Body of pancreas (tissue), 4 donors: ENCODE results near the gene CD40LG. TPM values are rescaled to one million over a fixed set of nuclear protein-coding genes. Genes with fewer than 3 reads are reported as not detected.

Experiments
- ATAC-seq: fragments of 150-250 bp; one replicate; pipeline ENCODE4 v1.9.1; 2016
- DNase-seq, 4 donors: peaks; one replicate each; pipeline ENCODE4 v3.0.0-alpha.2; 2019
- H3K27ac ChIP-seq, 4 donors: fragments of 200-600 bp; sonication (generic); 1 replicate in 3 of 4; 2 replicates in 1 of 4; pipeline versions ENCODE4 v1.5.1 to v1.6.1; 2016 to 2019; ENCODE audit warnings: mild to moderate bottlenecking in 1 of 4, mixed read lengths in 1 of 4, moderate library complexity in 1 of 4
- H3K27me3 ChIP-seq, 2 donors: fragments of 200-600 bp; sonication (generic); one replicate each; pipeline ENCODE4 v1.6.0; 2016; ENCODE audit warnings: mild to moderate bottlenecking in 1 of 2
- H3K36me3 ChIP-seq, 2 donors: fragments of 200-600 bp; sonication (generic); replicated peaks in 1 of 2; 2 replicates each; pipeline ENCODE4 v1.5.1; 2016; ENCODE audit warnings: low read depth in 2 of 2; ENCODE audit not compliant: insufficient read depth in 1 of 2
- H3K4me1 ChIP-seq: fragments of 200-600 bp; sonication (generic); one replicate; pipeline ENCODE4 v1.6.0; 2016
- H3K4me3 ChIP-seq, 2 donors: fragments of 200-600 bp; sonication (generic); 1 replicate in 1 of 2; 2 replicates in 1 of 2; pipeline ENCODE4 v1.5.1; 2016 to 2019
- H3K9me3 ChIP-seq, 3 donors: fragments of 200-600 bp; sonication (generic); 1 replicate in 2 of 3; 2 replicates in 1 of 3; pipeline ENCODE4 v1.5.1; 2016
- POLR2A ChIP-seq, 3 donors: fragments of 450-650 bp; IDR thresholded peaks; one replicate each; pipeline ENCODE4 v1.6.1; 2016; ENCODE audit warnings: antibody characterized with exemption in 3 of 3, mild to moderate bottlenecking in 2 of 3
- WGBS, 2 donors: methylation state at CpG; one replicate each; pipeline ENCODE4 v1.1.5; 2017; 5-methylcytosine and 5-hydroxymethylcytosine counted together
- intact Hi-C: fragments of 100-400 bp; cut with DNase I; formaldehyde crosslinking; loops from one replicate; pipeline ENCODE4 v1.15.1; 2023
- total RNA-seq, 2 donors: library from RNA; depleted of rRNA; stranded (reverse); fragments of >200 nt; gene quantifications; one replicate each; pipeline ENCODE4 v1.1.0, GENCODE V29; 2016
- TF ChIP-seq, protein P1 (sequence below), 7 experiments: fragments of 450-650 bp in 4 of 7; fragments of 200-600 bp in 3 of 7; sonication (generic) in 3 of 7; IDR thresholded peaks; one replicate each; pipeline ENCODE4 v1.5.1; 2016 to 2019; ENCODE audit warnings: antibody characterized with exemption in 7 of 7

Gene CD40LG
- total RNA-seq, 2 donors from 2014 or later, result not detected

- ATAC-seq, result no peak
- intact Hi-C loops, result no loop called here
- no peak for TF ChIP-seq POLR2A (IDR thresholded peaks at IDR 0.05)
- TF ChIP-seq, protein P1, sequence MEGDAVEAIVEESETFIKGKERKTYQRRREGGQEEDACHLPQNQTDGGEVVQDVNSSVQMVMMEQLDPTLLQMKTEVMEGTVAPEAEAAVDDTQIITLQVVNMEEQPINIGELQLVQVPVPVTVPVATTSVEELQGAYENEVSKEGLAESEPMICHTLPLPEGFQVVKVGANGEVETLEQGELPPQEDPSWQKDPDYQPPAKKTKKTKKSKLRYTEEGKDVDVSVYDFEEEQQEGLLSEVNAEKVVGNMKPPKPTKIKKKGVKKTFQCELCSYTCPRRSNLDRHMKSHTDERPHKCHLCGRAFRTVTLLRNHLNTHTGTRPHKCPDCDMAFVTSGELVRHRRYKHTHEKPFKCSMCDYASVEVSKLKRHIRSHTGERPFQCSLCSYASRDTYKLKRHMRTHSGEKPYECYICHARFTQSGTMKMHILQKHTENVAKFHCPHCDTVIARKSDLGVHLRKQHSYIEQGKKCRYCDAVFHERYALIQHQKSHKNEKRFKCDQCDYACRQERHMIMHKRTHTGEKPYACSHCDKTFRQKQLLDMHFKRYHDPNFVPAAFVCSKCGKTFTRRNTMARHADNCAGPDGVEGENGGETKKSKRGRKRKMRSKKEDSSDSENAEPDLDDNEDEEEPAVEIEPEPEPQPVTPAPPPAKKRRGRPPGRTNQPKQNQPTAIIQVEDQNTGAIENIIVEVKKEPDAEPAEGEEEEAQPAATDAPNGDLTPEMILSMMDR (IDR thresholded peaks at IDR 0.05), result no peak
- H3K27me3 ChIP-seq, result no peaks in the 10 kb centered on the region
- no peaks in the 10 kb centered on the region for H3K36me3 ChIP-seq
- H3K4me3 ChIP-seq, result no peak overlapping the region
- no peaks in the 10 kb centered on the region for H3K9me3 ChIP-seq
- WGBS, 2 donors, result 46 to 55% methylated on average over 4 to 6 of the region's 8 CpGs
- no peaks in the 10 kb centered on the region for H3K4me1 ChIP-seq
- no peak overlapping the region for H3K27ac ChIP-seq
- DNase-seq, result no peak
These were observed 8.3 kb upstream of the CD40LG start for GRCh38 chrX:136639506-136640176.

GRCh38 chrX:136643243-136643642, 4.7 kb upstream of the CD40LG start:
- Histone ChIP-seq H3K9me3 (no peaks in the 10 kb centered on the region), H3K27ac (no peak overlapping the region), H3K4me1 (no peaks in the 10 kb centered on the region), H3K27me3 (no peaks in the 10 kb centered on the region), H3K36me3 (no peaks in the 10 kb centered on the region), H3K4me3 (no peak overlapping the region)
- TF ChIP-seq, protein P1 (IDR thresholded peaks at IDR 0.05), result no peak
- no peak for TF ChIP-seq POLR2A (IDR thresholded peaks at IDR 0.05)
- 44 to 50% methylated on average over 1 of the region's 1 CpG for WGBS, 2 donors
- DNase-seq (no peak), ATAC-seq (no peak)
- intact Hi-C loops, result no loop called here

GRCh38 chrX:136646602-136647239, 1.2 kb upstream of the CD40LG start:
- no peaks in the 10 kb centered on the region for H3K9me3 ChIP-seq
- H3K36me3 ChIP-seq, result no peaks in the 10 kb centered on the region
- intact Hi-C loops, result no loop called here
- DNase-seq, result no peak
- H3K27ac ChIP-seq, result no peak overlapping the region
- H3K27me3 ChIP-seq, result no peaks in the 10 kb centered on the region
- WGBS, 2 donors, result 55 to 60% methylated on average over 5 of the region's 5 CpGs
- H3K4me3 ChIP-seq, result no peak overlapping the region
- no peak for TF ChIP-seq POLR2A (IDR thresholded peaks at IDR 0.05)
- TF ChIP-seq, protein P1 (IDR thresholded peaks at IDR 0.05), result no peak
- no peaks in the 10 kb centered on the region for H3K4me1 ChIP-seq
- ATAC-seq, result no peak

DNA sequence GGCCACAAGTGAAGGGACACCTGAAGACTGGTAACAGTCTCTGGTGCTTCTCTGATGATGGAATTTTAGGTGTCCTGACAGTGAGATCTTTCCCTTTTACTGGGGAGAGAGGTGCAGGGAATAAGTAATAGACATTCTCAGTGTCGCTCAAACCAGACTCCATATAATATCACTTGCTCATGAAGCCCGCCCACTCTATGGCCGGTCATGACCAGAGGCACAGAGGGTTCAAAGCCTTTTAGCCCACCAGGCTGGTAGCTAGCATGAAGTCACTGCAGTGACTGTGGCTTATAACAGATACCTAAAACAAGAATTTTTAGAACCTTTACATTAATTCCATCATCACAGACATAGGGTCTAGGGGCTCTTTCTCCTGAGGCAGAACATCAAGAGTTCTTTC, 2.9 kb downstream of the CD40LG start:
- DNase-seq (no peak), ATAC-seq (no peak)
- Histone ChIP-seq H3K4me1 (no peaks in the 10 kb centered on the region), H3K27ac (no peak overlapping the region), H3K4me3 (no peak overlapping the region), H3K36me3 (no peaks in the 10 kb centered on the region), H3K27me3 (no peaks in the 10 kb centered on the region), H3K9me3 (no peaks in the 10 kb centered on the region)
- 87 to 90% methylated on average over 3 of the region's 3 CpGs for WGBS, 2 donors
- intact Hi-C loops, result no loop called here
- TF ChIP-seq POLR2A (IDR thresholded peaks at IDR 0.05), result no peak
- TF ChIP-seq, protein P1 (IDR thresholded peaks at IDR 0.05), result no peak
